Astrocyte (in vitro differentiated cells and primary cell): ENCODE measurements around the gene BIRC6. TPM values are rescaled to one million over a fixed set of nuclear protein-coding genes. Genes with fewer than 3 reads are reported as not detected.
"Not testable (repeated sequence)": the region's sequence is repeated elsewhere in the genome, so short reads cannot be mapped to it uniquely, and the experiment has no call there.

Source experiments
- DNase-seq: peaks from one replicate; pipeline ENCODE4 v3.0.0-alpha.2; 2010; ENCODE audit warnings: low read depth
- FAIRE-seq: peaks from 2 replicates; lab custom pipeline; 2011; peaks lifted over from hg19 to GRCh38; lab: Jason Lieb, UNC
- H2AFZ ChIP-seq: 2 replicates; pipeline ENCODE4 v1.6.0; 2012; ENCODE audit warnings: low read depth, low read length, inconsistent platforms
- H3K27ac ChIP-seq: 2 replicates; pipeline ENCODE4 v1.5.1; 2011; ENCODE audit warnings: low read depth, low read length, inconsistent platforms
- H3K27me3 ChIP-seq: 2 replicates; pipeline ENCODE4 v1.6.0; 2011; ENCODE audit warnings: low read length, inconsistent platforms; ENCODE audit not compliant: insufficient read depth
- H3K36me3 ChIP-seq: 2 replicates; pipeline ENCODE4 v1.5.1; 2011; ENCODE audit warnings: low read length, inconsistent platforms; ENCODE audit not compliant: insufficient read depth
- H3K4me1 ChIP-seq: 2 replicates; pipeline ENCODE4 v1.5.1; 2011; ENCODE audit warnings: low read length, inconsistent platforms; ENCODE audit not compliant: insufficient read depth
- H3K4me2 ChIP-seq: 2 replicates; pipeline ENCODE4 v1.6.0; 2012; ENCODE audit warnings: low read length, inconsistent platforms
- H3K4me3 ChIP-seq: 2 replicates; pipeline ENCODE4 v1.5.1; 2011; ENCODE audit warnings: low read depth, mild to moderate bottlenecking, low read length, inconsistent platforms; ENCODE audit not compliant: insufficient read depth
- H3K79me2 ChIP-seq: 2 replicates; pipeline ENCODE4 v1.6.0; 2012; ENCODE audit warnings: mild to moderate bottlenecking, low read length, inconsistent platforms; ENCODE audit not compliant: insufficient read depth
- H3K9ac ChIP-seq: 2 replicates; pipeline ENCODE4 v1.6.0; 2012; ENCODE audit warnings: mild to moderate bottlenecking, low read length, inconsistent platforms
- H3K9me3 ChIP-seq: 2 replicates; pipeline ENCODE4 v1.5.1; 2012; ENCODE audit warnings: low read depth, mild to moderate bottlenecking, low read length, inconsistent platforms; ENCODE audit not compliant: insufficient read depth
- H4K20me1 ChIP-seq: 2 replicates; pipeline ENCODE4 v1.6.0; 2012; ENCODE audit warnings: low read length, inconsistent platforms; ENCODE audit not compliant: insufficient read depth
- H3K27ac Mint-ChIP-seq: one replicate; pipeline ENCODE4 v1.8.0; 2021; ENCODE audit warnings: mild to moderate bottlenecking, mixed read lengths; ENCODE audit not compliant: unreplicated experiment
- H3K27me3 Mint-ChIP-seq: one replicate; pipeline ENCODE4 v1.8.0; 2021; ENCODE audit warnings: low read depth, mixed read lengths; ENCODE audit not compliant: unreplicated experiment
- H3K36me3 Mint-ChIP-seq: one replicate; pipeline ENCODE4 v1.8.0; 2021; ENCODE audit warnings: low read depth, mixed read lengths; ENCODE audit not compliant: unreplicated experiment
- H3K4me1 Mint-ChIP-seq: one replicate; pipeline ENCODE4 v1.8.0; 2021; ENCODE audit warnings: low read depth, mixed read lengths; ENCODE audit not compliant: unreplicated experiment
- H3K4me3 Mint-ChIP-seq: one replicate; pipeline ENCODE4 v1.8.0; 2021; ENCODE audit warnings: mild to moderate bottlenecking, moderate library complexity, mixed read lengths; ENCODE audit not compliant: unreplicated experiment
- H3K9me3 Mint-ChIP-seq: one replicate; pipeline ENCODE4 v1.8.0; 2021; ENCODE audit warnings: mild to moderate bottlenecking, mixed read lengths; ENCODE audit not compliant: unreplicated experiment
- CTCF ChIP-seq: IDR thresholded peaks from 2 replicates; pipeline ENCODE4 v1.5.1; 2011; ENCODE audit warnings: low read depth, mild to moderate bottlenecking, inconsistent platforms, low read length, moderate library complexity; ENCODE audit not compliant: insufficient read depth
- EZH2 ChIP-seq: IDR thresholded peaks from 2 replicates; pipeline ENCODE4 v1.6.1; 2012; ENCODE audit warnings: mild to moderate bottlenecking, low read length, inconsistent platforms; ENCODE audit not compliant: insufficient read depth
- total RNA-seq: library from RNA; stranded (reverse); gene quantifications from 2 replicates; pipeline ENCODE4 v1.2.1, GENCODE V29; 2021

The BIRC6 gene
- total RNA-seq, 1 donor from 2014 or later, result 86.1 TPM

DNA sequence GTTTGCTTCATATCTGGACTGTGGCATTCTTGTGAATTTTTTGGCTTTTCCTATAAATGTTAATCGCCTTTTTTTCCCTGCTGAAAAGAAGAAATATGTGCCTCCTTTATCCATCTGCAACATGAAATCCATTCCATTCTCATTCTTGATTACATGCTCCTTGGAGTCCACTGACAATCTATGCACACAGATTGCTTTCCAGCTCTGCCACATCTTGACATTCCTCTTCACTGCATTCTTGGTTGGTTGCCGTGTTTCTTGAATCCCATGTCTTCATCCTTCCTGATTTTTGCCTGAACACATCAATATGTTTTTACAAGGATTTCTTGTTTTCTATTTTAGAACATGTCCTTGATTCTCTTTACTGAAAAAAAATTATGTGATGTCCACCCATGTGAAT is 26.7 kb upstream of the BIRC6 start:
- H2AFZ ChIP-seq, result no peak overlapping the region
- no peak overlapping the region for H3K9ac ChIP-seq
- Mint-ChIP-seq H3K27me3 (no peaks in the 10 kb centered on the region), H3K4me1 (peaks cover 8% of the 10 kb centered on the region), H3K36me3 (no peaks in the 10 kb centered on the region), H3K4me3 (no peak overlapping the region), H3K9me3 (no peaks in the 10 kb centered on the region), H3K27ac (no peak overlapping the region)
- FAIRE-seq, result no peak
- no peaks in the 10 kb centered on the region for H3K4me1 ChIP-seq
- H3K79me2 ChIP-seq, result no peaks in the 10 kb centered on the region
- H4K20me1 ChIP-seq, result no peaks in the 10 kb centered on the region
- H3K27ac ChIP-seq, result no peak overlapping the region
- H3K9me3 ChIP-seq, result no peaks in the 10 kb centered on the region
- H3K4me3 ChIP-seq, result no peak overlapping the region
- no peaks in the 10 kb centered on the region for H3K36me3 ChIP-seq
- H3K27me3 ChIP-seq, result no peaks in the 10 kb centered on the region
- peak; percentile 58 for DNase-seq
- no peak for TF ChIP-seq CTCF
- TF ChIP-seq EZH2, result no peak
- no peak overlapping the region for H3K4me2 ChIP-seq

DNA sequence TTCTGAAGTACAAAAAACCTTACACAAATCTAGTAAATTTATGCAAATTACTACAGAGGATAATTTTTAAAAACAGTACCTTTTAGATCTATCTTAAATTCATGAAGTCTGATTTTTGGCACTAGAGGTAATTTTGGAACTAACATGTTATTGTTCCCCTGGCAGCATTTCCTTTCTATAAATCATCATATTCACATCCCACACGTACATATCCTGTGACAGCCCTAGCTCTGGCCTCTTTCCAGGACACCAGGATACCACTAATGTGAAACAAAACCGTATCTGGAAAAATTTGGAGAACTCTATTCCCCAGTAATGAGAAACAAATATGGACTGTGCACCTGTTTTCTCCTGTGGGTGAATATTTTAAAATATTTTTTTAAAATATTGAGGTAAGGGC is 14.0 kb upstream of the BIRC6 start:
- Mint-ChIP-seq H3K27ac (no peak overlapping the region), H3K4me3 (no peak overlapping the region), H3K36me3 (no peaks in the 10 kb centered on the region), H3K27me3 (no peaks in the 10 kb centered on the region), H3K9me3 (no peaks in the 10 kb centered on the region), H3K4me1 (no peaks in the 10 kb centered on the region)
- no peak overlapping the region for H3K4me3 ChIP-seq
- H4K20me1 ChIP-seq, result no peaks in the 10 kb centered on the region
- no peak overlapping the region for H2AFZ ChIP-seq
- no peak overlapping the region for H3K9ac ChIP-seq
- H3K79me2 ChIP-seq, result no peaks in the 10 kb centered on the region
- H3K4me2 ChIP-seq, result no peak overlapping the region
- no peaks in the 10 kb centered on the region for H3K9me3 ChIP-seq
- H3K27ac ChIP-seq, result no peak overlapping the region
- TF ChIP-seq EZH2 (no peak), CTCF (no peak)
- H3K4me1 ChIP-seq, result no peaks in the 10 kb centered on the region
- no peaks in the 10 kb centered on the region for H3K36me3 ChIP-seq
- DNase-seq, result no peak
- no peak for FAIRE-seq
- H3K27me3 ChIP-seq, result no peaks in the 10 kb centered on the region

DNA sequence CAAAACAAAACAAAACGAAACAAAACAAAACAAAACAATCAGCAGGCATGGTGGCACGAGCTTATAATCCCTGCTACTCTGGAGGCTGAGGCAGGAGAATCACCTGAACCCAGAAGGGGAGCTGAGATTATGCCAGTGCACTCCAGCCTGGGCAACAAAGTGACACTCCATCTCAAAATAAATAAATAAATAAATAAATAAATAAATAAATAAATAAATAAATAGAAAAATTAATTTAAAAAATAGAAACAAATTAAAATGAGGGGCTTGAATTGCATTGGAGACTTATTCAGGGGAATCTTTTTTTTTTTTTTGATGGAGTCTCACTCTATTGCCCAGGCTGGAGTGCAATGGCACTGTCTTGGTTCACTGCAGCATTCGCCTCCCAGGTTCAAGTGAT is 6.0 kb upstream of the BIRC6 start:
- H3K9me3 ChIP-seq, H3K36me3 ChIP-seq, H3K27ac ChIP-seq, H3K4me1 Mint-ChIP-seq, H3K4me1 ChIP-seq, DNase-seq, H3K79me2 ChIP-seq, H2AFZ ChIP-seq, H3K9ac ChIP-seq, H3K27me3 Mint-ChIP-seq, H3K36me3 Mint-ChIP-seq, H3K4me3 Mint-ChIP-seq, H3K27me3 ChIP-seq, H3K4me3 ChIP-seq, H3K27ac Mint-ChIP-seq, FAIRE-seq, H4K20me1 ChIP-seq, H3K4me2 ChIP-seq, H3K9me3 Mint-ChIP-seq: not testable (repeated sequence)
